Neutrophil (primary cell): ENCODE results near the gene DCPS.
"Not testable (repeated sequence)": the region's sequence is repeated elsewhere in the genome, so short reads cannot be mapped to it uniquely, and the experiment has no call there.

Experiments
- H3K27ac ChIP-seq: fragments of 200-600 bp; sonication (generic); 2 replicates; pipeline ENCODE4 v1.5.1; 2016; ENCODE audit warnings: mild to moderate bottlenecking, moderate library complexity
- H3K27me3 ChIP-seq: fragments of 200-600 bp; sonication (generic); 2 replicates; pipeline ENCODE4 v1.6.0; 2016; ENCODE audit warnings: mild to moderate bottlenecking
- H3K36me3 ChIP-seq: fragments of 200-600 bp; sonication (generic); 2 replicates; pipeline ENCODE4 v1.5.1; 2017
- H3K4me1 ChIP-seq, 2 experiments: fragments of 200-600 bp in 1 of 2; sonication (generic) in 1 of 2; 1 replicate in 1 of 2; 2 replicates in 1 of 2; pipeline versions ENCODE4 v1.5.1 to v1.6.1; 2013 to 2016; ENCODE audit warnings: low read depth in 1 of 2, low read length in 1 of 2, mild to moderate bottlenecking in 1 of 2, moderate library complexity in 1 of 2; ENCODE audit not compliant: control insufficient read depth in 1 of 2, insufficient read depth in 1 of 2
- H3K4me3 ChIP-seq, 2 experiments: fragments of 200-600 bp in 1 of 2; sonication (generic) in 1 of 2; 1 replicate in 1 of 2; 2 replicates in 1 of 2; pipeline ENCODE4 v1.5.1; 2013 to 2016; ENCODE audit warnings: low read depth in 1 of 2, low read length in 1 of 2, mild to moderate bottlenecking in 1 of 2, moderate library complexity in 1 of 2
- H3K9me3 ChIP-seq: fragments of 200-600 bp; sonication (generic); 2 replicates; pipeline ENCODE4 v1.5.1; 2016
- CTCF ChIP-seq: fragments of 200-600 bp; sonication (generic); IDR thresholded peaks from 2 replicates; pipeline ENCODE4 v1.5.1; 2016; ENCODE audit warnings: antibody characterized with exemption

DCPS gene

DNA sequence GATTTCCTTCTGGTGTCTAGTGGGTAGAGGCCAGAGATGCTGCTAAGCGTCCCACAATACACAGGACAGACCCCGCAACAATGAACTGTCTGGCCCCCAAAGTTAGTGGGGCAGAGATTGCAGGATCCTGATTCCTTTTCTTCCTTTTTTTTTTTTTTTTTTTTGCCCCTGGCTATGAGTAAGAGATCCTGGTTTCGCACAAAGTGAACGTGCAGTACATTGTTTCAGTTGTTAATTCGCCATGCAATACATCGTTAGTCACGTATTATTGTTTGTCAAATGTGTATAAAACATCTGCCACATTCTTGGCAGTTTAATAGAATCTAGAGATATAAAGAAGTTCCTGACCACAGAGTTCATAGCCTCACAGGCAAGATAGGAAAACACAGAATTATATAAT is 71.9 kb downstream of the DCPS start:
- H3K9me3 ChIP-seq, result no peaks in the 10 kb centered on the region
- no peaks in the 10 kb centered on the region for H3K4me1 ChIP-seq
- no peak overlapping the region for H3K4me3 ChIP-seq
- no peaks in the 10 kb centered on the region for H3K27me3 ChIP-seq
- no peak for TF ChIP-seq CTCF
- no peak overlapping the region for H3K27ac ChIP-seq
- H3K36me3 ChIP-seq, result no peaks in the 10 kb centered on the region

DNA sequence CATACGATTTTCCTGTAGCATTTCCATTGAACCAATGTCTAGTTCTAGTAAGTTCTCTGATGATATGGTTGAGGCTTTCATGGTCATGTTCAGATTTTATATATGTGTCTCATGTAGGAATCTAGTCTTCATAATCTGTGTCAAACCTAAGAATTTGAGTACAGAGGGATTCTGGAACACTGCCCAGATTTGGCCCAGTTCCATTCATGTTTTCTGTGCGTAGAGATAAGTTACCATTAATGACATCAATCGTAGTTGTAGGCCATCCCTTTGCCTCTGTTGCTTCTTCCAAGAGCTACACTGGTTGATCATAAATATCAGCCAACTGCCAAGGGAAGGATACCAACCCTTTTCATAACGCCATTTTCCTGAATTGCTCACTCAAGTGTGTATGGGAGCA is 74.9 kb downstream of the DCPS start:
- Histone ChIP-seq H3K27ac (no peak overlapping the region), H3K36me3 (no peaks in the 10 kb centered on the region), H3K4me1 (peaks cover 0 to 4% of the 10 kb centered on the region in 2 experiments), H3K4me3 (no peak overlapping the region), H3K27me3 (no peaks in the 10 kb centered on the region), H3K9me3 (no peaks in the 10 kb centered on the region)
- TF ChIP-seq CTCF, result no peak

DNA sequence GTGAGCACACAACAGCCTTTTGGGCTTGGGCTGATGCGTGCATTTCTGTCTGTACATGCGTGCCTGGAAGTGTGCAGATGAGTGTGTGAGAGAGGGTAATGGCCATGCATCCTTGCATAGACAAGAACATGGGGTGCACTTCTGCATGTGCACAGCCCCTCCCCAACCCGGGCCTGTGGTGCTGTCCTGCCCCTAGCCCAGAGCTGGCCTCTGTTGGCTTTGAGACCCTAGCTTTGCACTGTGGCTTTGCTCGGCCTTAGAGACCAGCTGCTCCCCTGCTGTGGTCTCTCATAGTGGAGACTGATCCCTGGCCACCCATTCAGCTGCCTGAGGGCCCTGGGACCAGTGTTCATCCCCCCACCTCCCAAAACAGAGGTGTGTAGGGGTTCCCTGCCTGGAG is 77.0 kb downstream of the DCPS start:
- H3K9me3 ChIP-seq, result no peaks in the 10 kb centered on the region
- peaks cover 5 to 11% of the 10 kb centered on the region in 2 experiments for H3K4me1 ChIP-seq
- no peaks in the 10 kb centered on the region for H3K36me3 ChIP-seq
- no peak overlapping the region for H3K4me3 ChIP-seq
- no peak overlapping the region for H3K27ac ChIP-seq
- no peaks in the 10 kb centered on the region for H3K27me3 ChIP-seq
- TF ChIP-seq CTCF, result no peak

DNA sequence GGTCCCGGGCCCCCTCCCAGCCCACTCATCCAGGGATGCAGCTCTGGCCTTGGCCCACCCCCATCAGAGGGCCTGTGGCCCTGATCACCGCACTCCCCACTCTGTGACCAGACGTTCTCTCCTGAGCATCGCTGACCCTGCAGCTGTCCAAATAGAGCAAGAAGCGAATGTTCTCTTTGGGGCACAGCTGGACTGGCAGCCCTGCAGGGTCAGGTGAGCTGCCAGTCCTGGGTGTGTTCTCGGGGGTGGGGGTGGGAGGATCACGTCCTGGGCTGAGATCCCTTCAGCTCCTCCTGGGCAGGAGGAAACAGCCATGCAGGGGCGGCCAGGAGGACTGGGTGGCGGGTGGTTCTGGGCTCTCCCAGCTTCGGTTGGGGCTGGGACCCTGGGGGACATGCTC is 78.1 kb downstream of the DCPS start:
- H3K27ac ChIP-seq, H3K36me3 ChIP-seq, H3K27me3 ChIP-seq, H3K9me3 ChIP-seq, H3K4me3 ChIP-seq: not testable (repeated sequence)
- H3K4me1 ChIP-seq, result peaks cover 16 to 21% of the 10 kb centered on the region in 2 experiments

- not testable (repeated sequence) for H3K36me3 ChIP-seq, H3K27ac ChIP-seq, H3K9me3 ChIP-seq, H3K4me3 ChIP-seq, H3K27me3 ChIP-seq
- H3K4me1 ChIP-seq, result peaks cover 22 to 28% of the 10 kb centered on the region in 2 experiments
Observed at GRCh38 chr11:126382641-126383040, 78.8 kb downstream of the DCPS start.

GRCh38 chr11:126383339-126384335 is 79.8 kb downstream of the DCPS start:
- TF ChIP-seq CTCF, result no peak
- Histone ChIP-seq H3K27ac (no peak overlapping the region), H3K36me3 (no peaks in the 10 kb centered on the region), H3K9me3 (no peaks in the 10 kb centered on the region), H3K27me3 (no peaks in the 10 kb centered on the region), H3K4me3 (no peak overlapping the region), H3K4me1 (peaks cover 30 to 33% of the 10 kb centered on the region in 2 experiments)
